ENCODE data around the gene PHAF1. TPM values are rescaled to one million over a fixed set of nuclear protein-coding genes. Genes with fewer than 3 reads are reported as not detected.

The PHAF1 gene
- total and polyA plus RNA-seq, 2 of the 8 experiments (the other 6 are each of a cell fraction or from before 2014, with no cell fraction given), result 18.6 to 26.4 TPM

- no peak for TF ChIP-seq CHD2 (IDR thresholded peaks at IDR 0.05; ENCODE audit: low read length)
- TF ChIP-seq SIN3A (conservative IDR thresholded peaks at IDR 0.05 in 1 of 2, IDR thresholded peaks at IDR 0.05 in 1 of 2; ENCODE audit: low read depth in 1 of 2, low read length in 2 of 2), result peak; percentile 43 to 52; a peak in 1 of 4 replicates
- TF ChIP-seq SP4 (IDR thresholded peaks at IDR 0.05; ENCODE audit: low read length), result no peak
- peak; percentile 84; the same call in 1 of the 2 replicates for TF ChIP-seq E2F6 (IDR thresholded peaks at IDR 0.05)
- TF ChIP-seq TEAD4 (IDR thresholded peaks at IDR 0.05; ENCODE audit: low read depth, low read length), result 0 out of 2 replicates have a peak, but pooled peaks have one; percentile 5
- TF ChIP-seq, protein P1, sequence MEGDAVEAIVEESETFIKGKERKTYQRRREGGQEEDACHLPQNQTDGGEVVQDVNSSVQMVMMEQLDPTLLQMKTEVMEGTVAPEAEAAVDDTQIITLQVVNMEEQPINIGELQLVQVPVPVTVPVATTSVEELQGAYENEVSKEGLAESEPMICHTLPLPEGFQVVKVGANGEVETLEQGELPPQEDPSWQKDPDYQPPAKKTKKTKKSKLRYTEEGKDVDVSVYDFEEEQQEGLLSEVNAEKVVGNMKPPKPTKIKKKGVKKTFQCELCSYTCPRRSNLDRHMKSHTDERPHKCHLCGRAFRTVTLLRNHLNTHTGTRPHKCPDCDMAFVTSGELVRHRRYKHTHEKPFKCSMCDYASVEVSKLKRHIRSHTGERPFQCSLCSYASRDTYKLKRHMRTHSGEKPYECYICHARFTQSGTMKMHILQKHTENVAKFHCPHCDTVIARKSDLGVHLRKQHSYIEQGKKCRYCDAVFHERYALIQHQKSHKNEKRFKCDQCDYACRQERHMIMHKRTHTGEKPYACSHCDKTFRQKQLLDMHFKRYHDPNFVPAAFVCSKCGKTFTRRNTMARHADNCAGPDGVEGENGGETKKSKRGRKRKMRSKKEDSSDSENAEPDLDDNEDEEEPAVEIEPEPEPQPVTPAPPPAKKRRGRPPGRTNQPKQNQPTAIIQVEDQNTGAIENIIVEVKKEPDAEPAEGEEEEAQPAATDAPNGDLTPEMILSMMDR (IDR thresholded peaks at IDR 0.05; ENCODE audit: control extremely low read depth in 1 of 3, insufficient read depth in 1 of 3, low read depth in 1 of 3, low read length in 3 of 3), result peak in 2 of 3 experiments; percentile 31 to 77; a peak in 2 of 4 replicates
- no peak for TF ChIP-seq MAFK (IDR thresholded peaks at IDR 0.05; ENCODE audit: low read depth, low read length)
- TF ChIP-seq RNF2 (IDR thresholded peaks at IDR 0.05; ENCODE audit: borderline replicate concordance, low read depth, low read length, missing control alignments, poor library complexity, severe bottlenecking), result no peak
- TF ChIP-seq EGR1 (IDR thresholded peaks at IDR 0.05; ENCODE audit: borderline replicate concordance, low read depth, low read length), result peak; percentile 89; the same call in 1 of the 2 replicates
- no peak for TF ChIP-seq SIRT6 (IDR thresholded peaks at IDR 0.05; ENCODE audit: low read length)
- TF ChIP-seq SRF (IDR thresholded peaks at IDR 0.05; ENCODE audit: low read depth, low read length), result 0 out of 2 replicates have a peak, but pooled peaks have one; percentile 9
- TF ChIP-seq POLR2A (IDR thresholded peaks at IDR 0.05; ENCODE audit: control extremely low read depth in 1 of 2, low read depth in 2 of 2, low read length in 2 of 2), result peak in 1 of 2 experiments; percentile 36; a peak in 1 of 3 replicates
- TF ChIP-seq KDM1A (IDR thresholded peaks at IDR 0.05; ENCODE audit: borderline replicate concordance, low read length), result no peak; the same call in 1 of the 2 replicates
- no peak for TF ChIP-seq ZNF274 (IDR thresholded peaks at IDR 0.05; ENCODE audit: borderline replicate concordance, extremely low read depth, low read length)
- no peak for TF ChIP-seq PHF8 (conservative IDR thresholded peaks at IDR 0.05; ENCODE audit: low read depth, low read length)
- 0 out of 2 replicates have a peak, but pooled peaks have one; percentile 1 for TF ChIP-seq SUZ12 (IDR thresholded peaks at IDR 0.05; ENCODE audit: low read length)
- 0 out of 2 replicates have a peak, but pooled peaks have one; percentile 20 for TF ChIP-seq NRF1 (IDR thresholded peaks at IDR 0.05; ENCODE audit: low read depth, low read length)
- no peak for TF ChIP-seq POU5F1 (IDR thresholded peaks at IDR 0.05; ENCODE audit: low read depth, low read length)
- no peak for TF ChIP-seq GTF2F1 (IDR thresholded peaks at IDR 0.05; ENCODE audit: borderline replicate concordance, low read depth, low read length)
Measured at GRCh38 chr16:67150047-67150832, 40.5 kb downstream of the PHAF1 start (continued).

Measured in H1 (cell line).